ENCODE measurements around the gene SEPTIN10.
"Not testable (repeated sequence)": the region's sequence is repeated elsewhere in the genome, so short reads cannot be mapped to it uniquely, and the experiment has no call there.

Gene SEPTIN10

DNA sequence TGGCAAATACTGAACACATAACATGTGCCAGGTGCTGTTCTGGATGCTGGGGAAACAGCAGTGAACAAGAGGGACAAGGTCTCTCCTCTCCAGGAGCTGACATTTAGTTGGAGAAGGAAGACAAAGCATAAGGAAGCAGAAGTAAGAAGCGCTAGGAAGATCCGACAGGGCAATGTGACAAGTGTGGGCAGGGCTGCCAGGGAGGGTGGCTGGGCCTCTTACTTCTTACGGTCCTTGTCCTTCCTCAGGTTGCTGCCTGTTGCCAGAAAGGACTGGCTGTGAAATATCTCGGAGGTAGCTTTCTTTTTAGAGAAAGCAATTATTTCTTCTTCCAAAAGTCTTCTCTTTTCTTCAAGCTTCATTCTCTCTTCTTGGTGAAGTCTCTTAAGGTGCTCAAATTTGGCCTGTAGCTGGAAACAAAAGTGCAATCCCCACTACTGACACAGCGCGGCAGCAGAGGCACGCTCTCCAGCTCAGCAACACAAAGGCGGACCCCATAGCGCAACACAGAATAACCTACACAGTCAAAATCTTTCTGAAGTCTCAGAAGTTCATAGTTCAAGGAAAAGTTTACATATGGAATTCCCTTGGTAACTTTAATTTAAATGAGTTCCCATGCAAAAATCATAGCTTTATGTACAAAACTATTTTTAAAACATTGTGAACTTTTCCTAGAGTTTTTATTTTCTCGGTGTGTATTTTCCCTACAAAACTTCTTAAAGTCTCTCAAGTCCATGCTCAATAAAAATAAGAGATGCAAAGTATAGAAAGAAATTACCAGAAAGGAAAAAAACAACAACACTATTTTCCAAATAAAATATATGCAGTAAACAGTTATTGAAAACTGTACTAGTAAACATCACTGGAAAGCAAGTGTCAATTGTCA, 67.7 kb downstream of the SEPTIN10 start:
- DNase-seq (ENCODE audit: low spot score) = peak; percentile 44

DNA sequence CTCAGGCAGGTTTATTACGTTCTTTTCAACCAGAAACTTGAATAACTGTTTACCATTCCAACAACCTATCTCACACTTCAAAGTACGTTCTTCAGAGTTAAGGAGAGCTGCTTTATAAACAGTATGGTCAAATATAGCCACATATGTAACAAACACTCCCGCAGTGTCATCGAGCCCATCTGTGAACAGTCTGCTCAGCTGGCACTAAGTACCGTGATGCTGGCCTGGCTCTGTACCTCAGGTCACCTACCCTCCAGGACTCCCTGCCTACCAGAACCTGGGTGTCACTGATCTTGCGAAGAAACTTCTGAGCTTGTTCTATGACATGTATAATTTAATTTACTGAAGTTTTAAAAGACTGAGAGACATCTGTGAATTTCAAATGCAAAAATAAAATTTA, 71.4 kb downstream of the SEPTIN10 start:
- DNase-seq (ENCODE audit: low spot score) = no peak

DNA sequence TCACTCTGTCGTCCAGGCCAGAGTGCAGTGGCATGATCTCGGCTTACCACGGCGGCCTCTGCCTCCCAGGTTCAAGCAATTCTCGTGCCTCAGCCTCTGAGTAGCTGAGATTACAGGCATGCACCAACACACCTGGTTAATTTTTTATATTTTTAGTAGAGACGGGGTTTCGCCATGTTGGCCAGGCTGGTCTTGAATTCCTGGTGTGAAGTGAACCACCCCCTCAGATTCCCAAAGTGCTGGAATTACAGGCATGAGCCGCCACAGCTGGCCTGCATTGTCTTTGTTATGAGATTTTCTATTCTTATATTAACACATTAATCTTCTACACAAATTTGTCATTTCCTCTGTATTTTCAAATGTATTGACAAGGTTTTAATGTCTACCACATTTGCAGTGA, 75.2 kb downstream of the SEPTIN10 start:
- DNase-seq (ENCODE audit: low spot score) = no peak

DNA sequence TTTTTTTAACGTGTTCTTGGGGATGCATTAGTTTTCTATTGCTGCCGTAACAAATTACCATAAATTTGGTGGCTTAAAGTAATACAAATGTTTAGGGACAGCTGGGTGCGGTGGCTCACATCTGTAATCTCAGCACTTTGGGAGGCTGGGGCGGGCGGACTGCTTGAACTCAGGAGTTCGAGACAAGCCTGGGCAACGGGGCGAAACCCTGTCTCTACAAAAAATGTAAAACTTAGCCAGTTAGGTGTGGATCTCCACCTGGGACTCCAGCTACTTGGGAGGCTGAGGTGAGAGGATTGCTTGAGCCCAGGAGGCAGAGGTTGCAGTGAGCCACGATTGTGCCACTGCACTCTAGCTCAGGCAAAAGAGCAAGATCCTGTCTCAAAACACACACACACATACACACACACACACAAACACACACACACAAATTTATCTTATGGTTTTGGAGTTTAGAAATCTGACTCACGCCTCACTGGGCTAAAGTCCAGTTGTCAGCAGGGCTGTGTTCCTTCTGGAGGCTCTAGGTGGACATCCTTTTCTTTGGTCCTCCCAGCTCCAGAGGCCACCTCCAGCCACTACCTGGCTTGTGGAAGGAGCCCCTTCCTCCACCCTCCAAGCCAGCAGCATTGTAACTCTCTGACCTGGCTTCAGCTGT, 76.1 kb downstream of the SEPTIN10 start:
- DNase-seq (ENCODE audit: low spot score) = no peak

DNA sequence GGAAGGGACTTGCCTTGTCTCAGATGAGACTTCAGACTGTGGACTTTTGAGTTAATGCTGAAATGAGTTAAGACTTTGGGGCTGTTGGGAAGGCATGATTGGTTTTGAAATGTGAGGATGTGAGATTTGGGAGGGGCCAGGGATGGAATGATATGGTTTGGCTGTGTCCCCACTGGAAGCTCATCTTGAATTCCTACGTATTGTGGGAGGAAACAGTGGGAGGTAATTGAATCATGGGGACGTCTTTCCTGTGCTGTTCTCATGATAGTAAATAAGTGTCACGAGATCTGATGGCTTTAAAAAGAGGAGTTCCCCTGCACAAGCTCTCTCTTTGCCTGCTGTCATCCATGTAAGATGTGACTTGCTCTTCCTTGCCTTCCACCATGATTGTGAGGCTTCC, 77.2 kb downstream of the SEPTIN10 start:
- not testable (repeated sequence) for DNase-seq (ENCODE audit: low spot score)

DNA sequence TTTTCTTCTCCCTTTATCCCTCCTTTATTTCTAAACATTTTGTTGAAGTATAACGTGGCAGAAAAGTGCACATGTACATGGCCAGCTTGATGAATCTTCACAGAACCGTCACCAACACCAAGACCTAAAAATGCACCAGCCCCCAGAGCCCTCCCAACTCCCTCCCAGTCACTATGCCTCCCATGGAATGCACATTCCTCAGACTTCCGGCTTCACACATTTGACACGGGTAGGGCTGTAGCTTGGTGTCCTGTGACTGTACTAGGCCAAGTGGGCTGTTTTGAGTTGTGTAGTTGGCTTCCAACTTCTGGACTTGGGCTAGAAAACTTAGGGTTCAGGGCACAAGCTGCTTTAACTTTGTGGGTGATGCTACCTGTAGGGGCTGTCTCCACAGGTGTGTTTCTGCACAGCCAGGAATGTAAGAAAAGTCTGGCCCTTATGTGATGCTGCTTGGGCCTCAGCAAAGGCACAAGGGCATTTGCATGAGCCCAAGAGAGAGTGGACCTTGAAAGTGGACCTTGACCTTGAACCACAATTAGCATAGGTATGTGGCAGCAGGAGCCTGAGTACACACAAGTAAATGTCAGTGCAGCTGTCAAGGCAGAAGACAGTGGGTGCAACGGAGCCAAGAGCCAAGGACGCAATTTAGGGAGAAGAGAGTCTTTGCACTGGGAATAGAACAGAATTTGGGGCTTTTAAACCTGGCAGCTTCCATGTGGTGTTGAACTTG, 78.4 kb downstream of the SEPTIN10 start:
- no peak for DNase-seq (ENCODE audit: low spot score)

DNA sequence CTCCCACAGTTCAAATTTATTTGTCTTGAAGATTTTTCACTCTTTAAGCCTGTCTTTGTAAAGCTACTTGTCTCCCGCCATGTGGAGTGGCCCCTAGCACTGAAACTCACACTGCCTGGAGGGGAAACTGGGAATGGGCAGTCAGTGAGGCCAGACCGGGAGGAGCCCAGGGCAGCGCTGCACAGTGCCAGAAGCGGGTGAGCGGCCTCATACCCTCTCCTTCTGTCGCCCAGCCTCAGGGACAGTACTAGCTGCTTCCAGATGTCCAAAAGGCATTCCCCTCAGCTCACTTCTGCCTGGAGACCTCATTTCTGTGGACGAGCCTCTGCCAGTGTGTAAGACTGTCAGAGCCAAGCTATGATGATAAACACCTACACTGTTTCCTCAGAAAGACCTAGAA, 79.9 kb downstream of the SEPTIN10 start:
- no peak for DNase-seq (ENCODE audit: low spot score)

DNA sequence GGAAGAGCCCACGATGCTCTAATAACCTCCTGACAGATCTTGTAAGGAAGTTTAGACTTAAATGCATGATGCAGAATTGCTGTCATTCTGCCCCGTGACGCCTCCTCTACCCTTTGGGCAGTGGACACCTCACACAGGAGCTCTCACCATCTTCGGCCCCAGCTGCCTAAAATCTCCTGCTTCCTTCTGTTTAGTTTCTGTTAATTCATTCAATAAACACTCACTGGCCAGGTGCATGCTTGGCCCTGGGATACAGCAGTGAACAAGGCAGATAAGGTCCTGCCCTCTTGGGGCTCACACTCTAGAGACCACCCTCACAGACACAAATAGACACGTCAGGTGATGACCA, 81.1 kb downstream of the SEPTIN10 start:
- no peak for DNase-seq (ENCODE audit: low spot score)

DNA sequence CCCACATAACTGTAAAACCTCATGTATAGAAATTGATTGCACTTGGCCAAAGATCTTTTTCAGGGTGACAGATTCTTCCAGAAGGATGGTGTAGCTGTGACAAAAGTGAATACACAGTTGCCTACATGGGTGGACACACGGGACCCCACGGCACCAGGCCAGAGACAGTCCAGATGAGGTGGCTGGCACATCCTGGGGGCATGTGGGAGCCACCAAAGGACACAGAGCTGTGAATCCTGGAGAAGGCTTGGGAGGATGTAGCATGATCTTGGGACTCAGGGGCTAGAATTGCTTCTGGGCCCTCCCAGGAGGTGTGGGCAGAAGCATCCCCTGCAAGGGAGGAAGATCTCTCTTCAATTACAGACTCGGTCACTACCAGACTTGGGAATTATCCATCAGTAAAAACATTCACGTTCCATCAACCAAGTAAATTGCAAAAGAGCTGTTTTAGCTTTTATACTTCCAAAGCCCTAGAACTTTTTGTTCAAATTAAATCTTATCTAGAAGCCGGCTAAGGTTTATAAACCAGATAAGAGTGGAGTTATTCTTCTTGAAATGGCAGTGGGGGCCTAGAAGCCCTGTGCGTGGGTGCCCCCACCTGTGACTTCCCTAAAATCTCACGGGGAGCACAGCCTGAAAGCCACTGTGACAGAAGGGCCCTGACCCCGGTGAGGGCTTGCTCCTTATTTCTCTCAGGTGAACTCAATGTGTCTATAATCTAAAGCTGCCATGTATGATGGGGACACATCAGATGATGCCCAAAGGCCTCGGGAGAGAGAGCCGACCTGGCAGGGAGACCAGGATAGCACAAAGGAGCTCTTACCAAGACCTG, 81.7 kb downstream of the SEPTIN10 start:
- no peak for DNase-seq (ENCODE audit: low spot score)

DNA sequence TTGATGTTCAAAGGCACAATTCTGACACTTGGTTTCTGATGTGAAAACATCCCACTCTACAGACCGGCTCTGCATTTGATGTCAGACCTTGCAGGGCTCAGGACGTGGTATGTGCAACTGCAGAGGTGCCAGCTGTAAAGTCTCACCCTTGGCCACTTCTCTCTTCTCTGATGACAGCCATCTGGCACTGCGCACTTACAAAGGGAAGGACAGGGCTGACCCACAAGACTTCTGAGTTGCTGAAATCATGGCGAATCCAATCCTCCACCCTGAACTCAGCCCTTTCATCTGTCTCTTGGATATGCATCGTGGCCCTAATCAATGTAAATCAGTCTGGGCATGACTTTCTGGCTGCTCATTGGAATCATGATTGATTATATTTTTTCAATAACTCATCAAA, 82.5 kb downstream of the SEPTIN10 start:
- no peak for DNase-seq (ENCODE audit: low spot score)

DNA sequence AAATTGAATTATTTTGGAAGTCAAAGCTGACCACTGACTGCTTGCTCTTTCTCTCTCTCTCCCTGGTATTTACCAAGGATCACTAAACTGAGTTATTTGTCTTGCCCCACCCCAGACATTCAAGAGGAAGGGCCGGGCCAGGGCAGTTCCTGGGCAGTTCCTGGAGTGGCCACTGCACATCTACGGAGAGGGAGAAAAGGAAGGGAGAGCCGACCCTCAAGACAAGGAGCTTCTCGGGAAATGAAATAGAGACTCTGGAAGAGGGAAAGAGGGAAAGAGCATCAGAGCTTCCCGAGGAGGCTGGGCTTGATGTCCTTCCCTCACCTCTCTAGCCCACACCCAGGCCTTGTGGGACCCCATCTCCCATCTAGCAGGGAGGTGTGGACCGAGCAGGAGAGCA, 83.1 kb downstream of the SEPTIN10 start:
- DNase-seq (ENCODE audit: low spot score) = no peak

DNA sequence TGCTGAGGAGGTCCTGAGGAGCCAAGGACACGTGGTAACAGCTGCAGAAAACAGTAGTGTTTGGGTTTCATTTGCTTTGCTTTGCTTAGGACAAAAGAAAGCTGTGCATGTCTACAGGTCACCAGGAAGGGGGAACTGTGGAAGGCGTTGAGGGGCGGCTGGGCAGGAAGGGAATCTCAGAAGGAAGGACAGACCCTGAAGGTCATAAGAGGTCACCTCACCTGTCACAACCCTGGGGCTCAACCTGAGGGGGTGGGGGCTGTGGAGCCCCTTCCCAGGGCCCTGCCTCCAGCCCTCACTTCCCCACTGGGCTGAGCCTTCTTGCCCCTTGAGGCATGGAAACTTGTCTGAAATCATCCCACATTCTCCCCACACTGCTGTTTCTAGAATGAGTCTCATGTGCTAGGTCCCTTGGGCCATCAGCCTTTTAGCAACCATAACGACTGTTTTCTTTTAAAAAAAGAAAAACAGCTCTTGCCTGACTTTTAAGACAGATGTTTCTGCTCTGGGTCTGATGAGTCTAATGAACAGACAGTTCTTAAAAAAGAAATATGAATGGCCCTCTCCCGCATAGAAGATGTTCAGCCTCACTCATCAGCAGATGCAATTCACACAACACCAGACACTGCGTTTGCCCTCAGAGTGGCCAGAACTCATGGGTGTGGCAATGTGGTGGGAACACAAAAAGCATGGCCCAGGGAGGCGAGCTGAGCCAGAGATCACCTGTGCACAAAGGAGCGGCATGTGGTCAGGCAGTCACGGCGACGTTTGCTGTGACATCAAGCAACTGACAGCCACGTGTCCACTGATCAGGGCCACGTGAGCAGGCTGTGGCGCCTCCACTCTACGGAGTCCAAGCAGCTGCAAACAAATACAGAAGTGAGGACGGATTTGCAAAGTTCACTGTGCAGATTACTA, 84.0 kb downstream of the SEPTIN10 start:
- DNase-seq (ENCODE audit: low spot score) = no peak

DNA sequence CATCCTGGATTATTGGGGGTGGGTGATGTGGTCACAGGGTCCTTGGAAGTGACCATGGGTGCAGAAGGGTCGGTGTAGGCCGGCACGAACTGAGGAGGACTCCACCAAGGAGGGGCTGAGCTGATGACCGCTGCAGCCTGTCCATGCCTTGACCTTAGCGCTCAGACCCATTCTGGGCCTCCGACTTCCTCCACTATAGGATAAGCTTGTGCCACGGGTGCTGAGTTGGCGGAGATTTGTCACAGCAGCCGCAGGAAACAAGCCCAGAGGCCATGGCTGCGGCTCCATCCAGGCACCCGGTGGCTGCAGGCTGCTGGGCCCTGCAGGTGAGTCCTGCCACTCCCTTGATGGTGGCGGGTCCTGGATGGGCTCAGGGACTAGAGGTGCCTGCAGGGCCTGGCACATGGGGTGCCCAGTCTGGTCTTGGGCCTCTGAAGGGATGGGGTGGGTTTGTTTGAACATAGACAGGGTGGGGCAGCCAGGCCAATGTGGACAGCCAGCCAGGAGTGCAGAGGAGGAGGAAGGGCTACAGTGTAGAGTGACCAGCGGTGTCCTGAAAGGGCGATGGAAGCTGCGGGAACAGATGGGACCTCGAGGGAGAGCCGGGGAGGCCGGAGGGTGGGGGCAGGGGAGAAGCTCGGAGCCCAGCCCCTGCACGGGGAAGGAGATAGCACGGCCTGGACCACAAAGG, 84.8 kb downstream of the SEPTIN10 start:
- no peak for DNase-seq (ENCODE audit: low spot score)

DNA sequence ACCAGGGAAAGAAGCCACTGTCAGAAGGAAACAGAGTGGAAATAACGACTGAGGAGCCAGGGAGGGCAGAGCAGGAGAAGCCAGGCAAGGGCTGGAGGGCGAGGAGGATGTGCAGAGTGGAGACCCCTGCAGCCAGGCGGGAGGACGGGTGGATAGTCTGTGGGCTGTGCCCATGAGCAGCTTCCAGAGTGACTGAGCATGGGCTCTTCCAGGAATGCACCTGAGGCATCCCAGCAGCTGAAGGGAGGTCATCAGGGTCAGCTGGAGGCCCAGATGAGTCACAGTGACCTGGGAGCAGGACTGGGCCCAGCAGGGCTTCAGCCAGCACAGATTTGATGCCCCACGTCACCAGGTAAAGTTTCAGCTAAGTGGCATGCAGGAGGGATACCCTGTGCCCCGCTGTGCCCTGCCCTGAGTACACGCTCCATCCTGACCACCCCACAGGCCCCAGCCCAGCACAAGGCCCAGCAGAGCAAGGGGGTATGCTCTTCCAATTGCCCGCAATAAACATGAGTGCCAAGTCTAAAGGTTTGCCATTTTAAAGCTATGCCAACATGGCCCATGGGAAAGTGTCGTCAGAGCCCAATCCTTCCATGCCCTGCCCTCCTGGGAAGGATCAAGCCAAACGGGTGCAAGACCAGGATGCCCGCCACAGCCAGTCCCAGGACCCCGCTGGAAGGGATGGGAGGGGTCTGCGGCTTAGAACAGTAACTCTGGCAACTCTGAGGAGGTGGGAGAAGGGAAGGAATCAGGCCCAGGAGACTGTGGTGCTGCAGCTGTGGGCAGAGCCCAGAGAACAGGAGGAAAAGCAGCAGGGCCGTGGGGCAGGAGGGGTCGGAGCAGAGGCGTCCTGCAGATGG, 85.7 kb downstream of the SEPTIN10 start:
- DNase-seq (ENCODE audit: low spot score) = no peak

DNA sequence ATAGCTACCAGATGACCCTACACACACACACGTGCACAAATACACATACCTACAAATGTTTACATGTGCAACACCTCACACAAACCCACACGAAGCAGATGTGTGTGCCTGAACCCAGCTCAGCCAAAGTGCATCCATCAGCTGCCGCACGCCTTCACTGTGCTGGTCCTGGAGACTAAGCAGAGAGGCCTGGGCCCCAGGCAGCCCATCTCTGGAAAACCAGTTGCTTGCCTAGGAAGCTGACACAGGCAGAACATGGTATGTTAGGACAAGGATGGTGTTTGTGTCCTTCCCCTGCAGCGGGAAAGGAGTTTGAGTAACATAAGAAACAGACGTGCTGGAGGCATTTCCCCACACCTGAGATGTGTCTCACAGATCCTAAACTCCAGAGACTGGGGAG, 86.7 kb downstream of the SEPTIN10 start:
- no peak for DNase-seq (ENCODE audit: low spot score)

DNA sequence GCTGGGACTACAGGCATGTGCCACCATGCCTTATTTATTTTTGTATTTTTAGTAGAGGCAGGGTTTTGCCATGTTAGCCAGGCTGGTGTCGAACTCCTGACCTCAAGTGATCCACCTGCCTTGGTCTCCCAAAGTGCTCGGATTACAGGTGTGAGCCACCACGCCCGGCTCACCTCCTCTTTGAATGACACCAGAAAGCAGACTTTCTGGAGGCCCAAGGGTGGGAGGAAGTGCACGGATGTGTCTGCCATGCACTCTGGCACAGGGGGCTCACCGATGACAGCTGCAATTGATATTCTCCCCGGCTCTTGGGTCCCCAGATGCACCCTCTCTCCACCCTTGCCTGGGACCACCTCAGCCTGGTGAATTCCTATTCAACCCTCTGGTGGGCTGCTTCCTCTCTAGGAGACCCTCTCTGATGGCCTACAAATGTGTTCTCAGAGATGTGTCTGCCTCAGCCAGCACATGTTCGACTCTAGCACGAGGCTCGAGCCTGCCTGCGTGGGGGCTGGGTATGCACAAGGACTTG, 87.3 kb downstream of the SEPTIN10 start:
- DNase-seq (ENCODE audit: low spot score) = no peak

DNA sequence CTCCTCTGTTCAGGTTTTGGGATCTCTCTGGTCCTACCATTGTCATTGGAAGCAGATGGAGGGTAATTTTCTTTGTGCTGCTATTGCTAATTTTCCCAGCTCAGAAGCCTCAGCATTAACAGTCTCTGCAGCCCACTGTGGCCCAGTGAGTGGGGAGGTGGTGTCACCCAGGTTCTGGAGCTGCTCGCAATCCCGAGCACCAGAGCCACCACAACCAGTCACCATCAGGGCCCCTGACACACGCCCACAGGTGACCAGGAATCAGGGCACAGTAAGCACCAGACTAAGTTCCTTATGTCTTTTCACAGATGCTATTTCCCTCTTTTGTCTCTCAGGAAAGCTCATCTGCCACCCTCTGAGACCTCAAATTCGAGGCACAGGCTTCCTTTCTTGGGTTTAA, 87.9 kb downstream of the SEPTIN10 start:
- DNase-seq (ENCODE audit: low spot score) = no peak

DNA sequence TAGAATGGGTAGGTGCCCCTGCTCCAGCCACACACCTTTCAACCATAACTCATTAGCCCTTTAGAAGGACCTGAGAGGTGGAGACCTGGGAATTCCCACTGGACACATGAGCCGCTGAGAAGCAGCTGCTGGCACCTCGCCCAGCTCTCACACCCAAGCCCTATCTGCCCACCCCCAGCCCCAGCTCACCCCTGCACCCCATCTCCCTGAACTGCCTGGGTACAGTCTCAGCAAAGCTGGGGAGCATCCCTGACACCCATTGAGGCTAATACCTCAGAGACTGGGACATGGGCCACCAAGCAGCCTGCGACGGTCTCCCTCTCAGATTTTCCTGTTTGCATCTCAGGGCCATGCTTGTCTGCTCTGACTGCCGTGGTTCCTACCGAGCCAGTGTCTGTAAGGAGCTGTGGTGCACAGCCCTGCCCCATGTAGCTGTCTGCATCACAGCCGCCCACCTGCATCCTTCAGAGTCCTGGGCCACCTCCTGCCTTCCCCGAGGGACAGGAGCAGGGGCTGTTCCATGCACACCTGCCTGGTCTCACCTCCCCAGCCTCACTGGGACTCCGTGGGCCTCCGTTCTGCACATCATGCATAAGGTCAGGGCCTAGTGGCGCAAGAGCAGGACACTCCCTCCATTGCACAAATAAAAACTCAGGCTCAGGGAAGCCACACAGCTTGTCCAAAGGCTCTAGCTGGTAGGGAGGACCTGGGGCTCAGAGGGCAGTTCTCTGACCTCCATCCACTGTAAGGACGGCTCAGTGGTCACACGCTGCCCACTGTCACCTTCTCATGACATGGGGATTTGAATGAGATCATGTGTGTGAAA, 90.0 kb downstream of the SEPTIN10 start:
- peak; percentile 31 for DNase-seq (ENCODE audit: low spot score)
